RWPE1 (cell line): Measurements from ENCODE around the gene LEO1.

Source experiments
- CTCF ChIA-PET: fragments of 350-600 bp; sonication (Branson Sonifier 250); formaldehyde crosslinking; extraction: SDS; loops from one replicate; lab custom pipeline; 2021; lab: Yijun Ruan, JAX
- POLR2A ChIA-PET: fragments of 400-600 bp; formaldehyde crosslinking; extraction: SDS; loops from one replicate; lab custom pipeline; 2020; ENCODE audit warnings: antibody characterized with exemption; ENCODE audit not compliant: low non-redundant PET; lab: Yijun Ruan, JAX
- DNase-seq: peaks from one replicate; pipeline ENCODE4 v3.0.0; 2012; ENCODE audit warnings: low spot score
- H3K27ac ChIP-seq: fragments of 450-650 bp; 2 replicates; pipeline ENCODE4 v1.5.1; 2017
- CTCF ChIP-seq: fragments of 450-650 bp; conservative IDR thresholded peaks from 2 replicates; pipeline ENCODE4 v1.5.1; 2017; ENCODE audit warnings: low read depth, mild to moderate bottlenecking

Gene LEO1

GRCh38 chr15:52010633-52011595, 39.3 kb upstream of the LEO1 start:
- peak overlapping the region; percentile 76 for H3K27ac ChIP-seq
- POLR2A ChIA-PET, result no interaction called here

GRCh38 chr15:52008698-52009434, 37.3 kb upstream of the LEO1 start:
- H3K27ac ChIP-seq, result no peak overlapping the region
- TF ChIP-seq CTCF, result no peak
- DNase-seq, result no peak
- ChIA-PET POLR2A (no interaction called here), CTCF (no interaction called here)

More at GRCh38 chr15:52010633-52011595, 39.3 kb upstream of the LEO1 start:
- DNase-seq, result peak; percentile 74
- no peak for TF ChIP-seq CTCF
- CTCF ChIA-PET, result interaction anchor here (0.6 kb wide), 2 partner anchors 68 to 675 kb away, joined by 3 read pairs; no protein-coding TSS in a partner anchor

DNA sequence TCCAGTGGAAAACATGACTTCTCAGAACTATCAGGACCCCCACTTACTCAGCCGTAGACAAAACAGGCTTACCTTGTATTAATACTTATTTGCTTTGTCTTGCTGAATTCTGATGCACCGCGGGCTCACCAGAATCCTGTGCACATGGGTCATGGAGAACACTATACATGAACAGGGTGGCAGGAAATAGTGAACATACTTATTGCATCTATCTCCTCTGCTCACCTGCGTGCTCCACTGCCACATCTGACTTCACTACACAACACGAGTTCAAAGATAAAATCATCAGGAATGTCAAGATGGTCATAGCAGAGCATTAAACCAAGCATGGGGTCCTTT, 36.8 kb upstream of the LEO1 start:
- ChIA-PET CTCF (no interaction called here), POLR2A (no interaction called here)
- TF ChIP-seq CTCF, result no peak
- DNase-seq, result no peak
- no peak overlapping the region for H3K27ac ChIP-seq

DNA sequence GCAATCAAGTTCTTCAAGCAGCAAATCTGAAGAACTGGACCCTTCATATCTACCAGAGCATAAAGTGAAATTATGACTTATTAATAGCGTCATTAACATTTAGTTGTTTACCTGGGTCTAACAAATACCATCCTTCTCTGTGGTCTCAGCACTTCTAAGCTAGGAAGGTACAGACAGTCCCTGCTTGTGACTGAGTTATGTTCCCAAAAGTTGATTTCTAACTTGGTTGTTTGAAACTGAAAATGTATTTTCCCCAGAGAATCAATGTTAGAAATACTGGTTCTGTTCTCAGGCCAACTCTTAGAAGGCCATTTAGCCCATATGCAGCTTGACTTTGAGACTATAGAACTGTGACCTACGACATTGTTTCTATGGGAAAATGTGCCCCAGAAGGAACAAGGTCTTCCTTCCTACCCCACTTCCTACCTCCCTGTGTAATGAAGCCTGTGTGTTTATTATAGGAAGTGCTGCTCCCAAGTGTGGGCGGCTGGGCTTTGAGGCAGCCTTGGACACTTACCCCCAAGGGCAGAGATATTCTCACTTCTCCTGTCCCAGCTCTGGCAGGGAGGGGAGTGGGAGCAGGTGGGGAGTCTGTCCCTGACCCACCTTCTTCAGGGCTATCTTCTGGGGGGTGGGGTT, 35.2 kb upstream of the LEO1 start:
- no peak overlapping the region for H3K27ac ChIP-seq
- POLR2A ChIA-PET, result no interaction called here
- no peak for DNase-seq
- TF ChIP-seq CTCF, result no peak
- CTCF ChIA-PET, result no interaction called here

GRCh38 chr15:52005748-52006701, 34.4 kb upstream of the LEO1 start:
- POLR2A ChIA-PET, result no interaction called here
- CTCF ChIA-PET, result interaction anchor here (0.6 kb wide), 1 partner anchor 61 kb away, joined by 3 read pairs; no protein-coding TSS in a partner anchor
- TF ChIP-seq CTCF, result no peak
- H3K27ac ChIP-seq, result no peak overlapping the region
- DNase-seq, result no peak
